ENCODE results near the gene B3GALNT2.

DNA sequence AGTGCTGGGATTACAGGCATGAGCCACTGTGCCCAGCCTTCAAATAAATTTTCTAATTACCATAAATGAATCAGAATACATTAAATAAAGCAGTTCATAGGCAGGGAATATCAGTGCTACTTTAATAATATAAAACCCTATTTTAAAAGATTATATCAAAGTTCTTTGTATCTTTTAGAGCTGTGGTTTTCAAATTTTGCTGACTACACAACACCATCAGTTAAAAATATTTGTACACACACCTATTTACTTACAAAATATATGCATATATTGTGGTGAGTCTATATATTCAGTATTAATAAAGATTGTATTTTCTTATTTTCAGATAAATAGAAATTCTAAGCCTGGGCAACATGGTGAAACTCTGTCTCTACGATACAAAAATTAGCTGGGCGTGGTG, 18.7 kb downstream of the B3GALNT2 start:
- TF ChIP-seq CTCF (conservative IDR thresholded peaks at IDR 0.05; ENCODE audit: low read depth, low read length) (no peak), POLR2A (IDR thresholded peaks at IDR 0.05; ENCODE audit: low read depth, low read length) (no peak), SMC3 (IDR thresholded peaks at IDR 0.05; ENCODE audit: low read depth, low read length) (no peak), CHD1 (IDR thresholded peaks at IDR 0.05; ENCODE audit: low read depth, low read length) (no peak), FOS (IDR thresholded peaks at IDR 0.05; ENCODE audit: low read depth, low read length) (no peak), CEBPB (IDR thresholded peaks at IDR 0.05; ENCODE audit: low read depth, low read length) (no peak)
- TF ChIP-seq, protein P1, sequence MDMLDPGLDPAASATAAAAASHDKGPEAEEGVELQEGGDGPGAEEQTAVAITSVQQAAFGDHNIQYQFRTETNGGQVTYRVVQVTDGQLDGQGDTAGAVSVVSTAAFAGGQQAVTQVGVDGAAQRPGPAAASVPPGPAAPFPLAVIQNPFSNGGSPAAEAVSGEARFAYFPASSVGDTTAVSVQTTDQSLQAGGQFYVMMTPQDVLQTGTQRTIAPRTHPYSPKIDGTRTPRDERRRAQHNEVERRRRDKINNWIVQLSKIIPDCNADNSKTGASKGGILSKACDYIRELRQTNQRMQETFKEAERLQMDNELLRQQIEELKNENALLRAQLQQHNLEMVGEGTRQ (IDR thresholded peaks at IDR 0.05; ENCODE audit: low read depth, low read length): no peak

Measured in IMR-90 (cell line).